PFSK-1 (cell line): ENCODE results near the gene ECHS1.

ENCODE experiments used
- FOXP2 ChIP-seq: optimal IDR thresholded peaks from 2 replicates; pipeline ENCODE3; 2011; ENCODE audit warnings: borderline replicate concordance, control low read depth, inconsistent platforms; ENCODE audit not compliant: insufficient read depth; ENCODE audit errors: extremely low read length, extremely low read depth
- POLR2AphosphoS5 ChIP-seq: IDR thresholded peaks from 2 replicates; pipeline ENCODE4 v1.6.1; 2012; ENCODE audit warnings: low read depth, mild to moderate bottlenecking, control low read depth, low read length, moderate library complexity
- SIN3A ChIP-seq: IDR thresholded peaks from 2 replicates; pipeline ENCODE4 v1.6.1; 2012; ENCODE audit warnings: mild to moderate bottlenecking, low read length, moderate library complexity, borderline replicate concordance; ENCODE audit not compliant: insufficient read depth
- TAF1 ChIP-seq: IDR thresholded peaks from 2 replicates; pipeline ENCODE4 v1.6.1; 2012; ENCODE audit warnings: low read length, control low read depth, borderline replicate concordance; ENCODE audit not compliant: insufficient read depth
- TF ChIP-seq, protein P1 (sequence below), 2 experiments: IDR thresholded peaks; 2 replicates each; pipeline versions ENCODE4 v1.6.1 to v1.8.0; 2011 to 2012; ENCODE audit warnings: low read depth in 2 of 2, low read length in 2 of 2, control low read depth in 1 of 2, inconsistent platforms in 1 of 2, mild to moderate bottlenecking in 1 of 2, moderate library complexity in 1 of 2; ENCODE audit not compliant: insufficient read depth in 1 of 2

The ECHS1 gene

DNA sequence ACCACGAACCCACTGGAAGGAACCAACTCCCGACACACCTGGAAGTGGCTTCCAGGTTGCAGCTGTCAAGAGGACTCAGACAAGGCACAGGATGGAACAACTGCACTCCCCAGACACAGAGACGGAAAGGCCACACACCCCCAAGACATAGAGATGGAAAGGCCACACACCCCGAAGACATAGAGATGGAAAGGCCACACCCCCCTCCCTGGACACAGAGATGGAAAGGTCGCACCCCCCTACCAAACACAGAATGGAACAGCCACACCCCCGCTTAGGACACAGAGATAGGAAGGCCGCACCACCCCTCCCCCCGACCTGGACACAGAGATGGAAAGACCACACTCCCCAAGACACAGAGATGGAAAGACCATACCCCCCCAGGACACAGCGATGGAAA, 56.9 kb downstream of the ECHS1 start:
- TF ChIP-seq POLR2AphosphoS5 (no peak), FOXP2 (no peak), SIN3A (no peak), TAF1 (no peak)
- TF ChIP-seq, protein P1, sequence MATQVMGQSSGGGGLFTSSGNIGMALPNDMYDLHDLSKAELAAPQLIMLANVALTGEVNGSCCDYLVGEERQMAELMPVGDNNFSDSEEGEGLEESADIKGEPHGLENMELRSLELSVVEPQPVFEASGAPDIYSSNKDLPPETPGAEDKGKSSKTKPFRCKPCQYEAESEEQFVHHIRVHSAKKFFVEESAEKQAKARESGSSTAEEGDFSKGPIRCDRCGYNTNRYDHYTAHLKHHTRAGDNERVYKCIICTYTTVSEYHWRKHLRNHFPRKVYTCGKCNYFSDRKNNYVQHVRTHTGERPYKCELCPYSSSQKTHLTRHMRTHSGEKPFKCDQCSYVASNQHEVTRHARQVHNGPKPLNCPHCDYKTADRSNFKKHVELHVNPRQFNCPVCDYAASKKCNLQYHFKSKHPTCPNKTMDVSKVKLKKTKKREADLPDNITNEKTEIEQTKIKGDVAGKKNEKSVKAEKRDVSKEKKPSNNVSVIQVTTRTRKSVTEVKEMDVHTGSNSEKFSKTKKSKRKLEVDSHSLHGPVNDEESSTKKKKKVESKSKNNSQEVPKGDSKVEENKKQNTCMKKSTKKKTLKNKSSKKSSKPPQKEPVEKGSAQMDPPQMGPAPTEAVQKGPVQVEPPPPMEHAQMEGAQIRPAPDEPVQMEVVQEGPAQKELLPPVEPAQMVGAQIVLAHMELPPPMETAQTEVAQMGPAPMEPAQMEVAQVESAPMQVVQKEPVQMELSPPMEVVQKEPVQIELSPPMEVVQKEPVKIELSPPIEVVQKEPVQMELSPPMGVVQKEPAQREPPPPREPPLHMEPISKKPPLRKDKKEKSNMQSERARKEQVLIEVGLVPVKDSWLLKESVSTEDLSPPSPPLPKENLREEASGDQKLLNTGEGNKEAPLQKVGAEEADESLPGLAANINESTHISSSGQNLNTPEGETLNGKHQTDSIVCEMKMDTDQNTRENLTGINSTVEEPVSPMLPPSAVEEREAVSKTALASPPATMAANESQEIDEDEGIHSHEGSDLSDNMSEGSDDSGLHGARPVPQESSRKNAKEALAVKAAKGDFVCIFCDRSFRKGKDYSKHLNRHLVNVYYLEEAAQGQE (IDR thresholded peaks at IDR 0.05; ENCODE audit: insufficient read depth in 1 of 2, low read depth in 2 of 2, low read length in 2 of 2): no peak

DNA sequence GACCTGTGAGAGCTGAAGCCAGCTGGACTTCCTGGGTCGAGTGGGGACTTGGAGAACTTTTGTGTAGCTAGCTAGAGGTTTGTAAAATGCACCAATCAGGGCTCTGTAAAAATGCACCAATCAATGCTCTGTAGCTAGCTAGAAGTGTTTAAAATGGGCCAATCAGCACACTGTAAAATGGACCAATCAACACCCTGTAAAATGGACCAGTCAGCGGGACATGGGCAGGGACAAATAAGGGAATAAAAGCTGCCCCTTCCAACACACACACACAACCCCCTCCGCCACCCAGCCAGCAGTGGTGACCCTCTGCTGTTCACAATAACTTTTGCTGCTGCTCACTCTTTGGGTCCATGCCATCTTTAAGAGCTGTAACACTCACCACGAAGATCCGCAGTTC, 57.3 kb downstream of the ECHS1 start:
- TF ChIP-seq SIN3A: no peak
- no peak for TF ChIP-seq POLR2AphosphoS5
- TF ChIP-seq, protein P1 (IDR thresholded peaks at IDR 0.05; ENCODE audit: insufficient read depth in 1 of 2, low read depth in 2 of 2, low read length in 2 of 2): no peak
- no peak for TF ChIP-seq TAF1
- no peak for TF ChIP-seq FOXP2

DNA sequence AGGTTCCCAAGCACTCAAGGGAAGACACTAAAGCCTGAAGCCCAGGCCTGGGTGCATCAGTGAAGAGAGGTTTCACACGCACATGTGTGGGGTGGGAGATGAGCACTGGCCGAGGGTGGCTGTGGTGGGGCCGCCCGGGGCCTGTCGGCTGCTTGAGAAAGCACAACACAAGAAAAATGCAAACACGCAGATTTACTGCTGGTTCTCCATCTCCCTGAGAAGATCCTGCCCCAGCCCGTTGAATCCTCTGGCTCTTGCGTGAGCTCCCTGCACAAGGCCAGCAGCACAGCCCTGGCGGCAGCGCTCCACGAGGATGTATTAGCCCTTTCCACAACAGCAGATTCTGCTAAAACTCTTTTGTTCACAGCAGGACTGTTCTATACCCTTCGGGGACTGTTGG, 58.2 kb downstream of the ECHS1 start:
- no peak for TF ChIP-seq POLR2AphosphoS5
- TF ChIP-seq TAF1: no peak
- no peak for TF ChIP-seq SIN3A
- TF ChIP-seq, protein P1 (IDR thresholded peaks at IDR 0.05; ENCODE audit: insufficient read depth in 1 of 2, low read depth in 2 of 2, low read length in 2 of 2): no peak
- TF ChIP-seq FOXP2: no peak

DNA sequence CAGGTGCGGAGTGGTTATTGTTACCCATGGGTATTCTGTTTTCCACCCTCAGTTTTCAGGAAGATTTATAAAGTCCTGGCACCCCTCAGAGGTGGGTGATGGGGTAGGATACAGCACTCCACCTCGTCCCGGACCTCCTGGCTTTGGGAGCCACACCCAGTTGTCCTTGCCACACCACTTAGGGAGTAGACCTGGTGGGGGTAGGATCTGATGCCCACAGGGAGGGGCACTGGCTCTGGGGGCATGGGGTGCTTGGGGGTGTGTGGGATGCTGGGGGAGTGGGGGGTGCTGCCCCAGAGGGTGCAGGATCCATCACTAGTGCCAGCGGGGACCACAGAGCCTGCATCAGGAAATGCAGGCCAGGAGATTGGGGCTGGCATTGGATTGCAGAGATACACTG, 60.0 kb downstream of the ECHS1 start:
- TF ChIP-seq FOXP2: no peak
- TF ChIP-seq, protein P1 (IDR thresholded peaks at IDR 0.05; ENCODE audit: insufficient read depth in 1 of 2, low read depth in 2 of 2, low read length in 2 of 2): no peak
- TF ChIP-seq POLR2AphosphoS5: no peak
- TF ChIP-seq SIN3A: no peak
- no peak for TF ChIP-seq TAF1

DNA sequence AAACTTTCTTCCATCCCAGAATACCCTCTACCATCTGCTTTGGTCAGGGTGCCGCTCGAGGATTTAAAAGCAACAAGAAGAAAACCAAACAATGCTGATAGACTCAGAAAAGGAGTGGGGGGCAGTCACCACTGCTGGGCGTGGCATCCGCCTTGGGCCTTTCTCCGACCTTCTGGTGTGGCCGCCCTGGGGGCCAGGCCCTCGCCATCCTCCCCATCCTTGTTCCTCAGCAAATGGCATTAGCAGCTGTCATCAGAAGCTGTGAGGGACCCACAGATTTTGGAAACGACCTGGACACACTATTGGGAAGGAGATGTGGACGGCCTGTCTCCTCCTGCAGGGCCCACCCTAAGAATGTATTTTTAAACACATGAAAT, 60.4 kb downstream of the ECHS1 start:
- TF ChIP-seq, protein P1 (IDR thresholded peaks at IDR 0.05; ENCODE audit: insufficient read depth in 1 of 2, low read depth in 2 of 2, low read length in 2 of 2): no peak
- TF ChIP-seq TAF1 (no peak), FOXP2 (no peak), SIN3A (no peak), POLR2AphosphoS5 (no peak)
